ENCODE data around the gene USP3.
"Not testable (repeated sequence)": the region's sequence is repeated elsewhere in the genome, so short reads cannot be mapped to it uniquely, and the experiment has no call there.

The USP3 gene

GRCh38 chr15:63513728-63514127, 9.3 kb downstream of the USP3 start:
- DNase-seq (ENCODE audit: low read depth): no peak

GRCh38 chr15:63514531-63514943, 10.1 kb downstream of the USP3 start:
- no peak for DNase-seq (ENCODE audit: low read depth)

DNA sequence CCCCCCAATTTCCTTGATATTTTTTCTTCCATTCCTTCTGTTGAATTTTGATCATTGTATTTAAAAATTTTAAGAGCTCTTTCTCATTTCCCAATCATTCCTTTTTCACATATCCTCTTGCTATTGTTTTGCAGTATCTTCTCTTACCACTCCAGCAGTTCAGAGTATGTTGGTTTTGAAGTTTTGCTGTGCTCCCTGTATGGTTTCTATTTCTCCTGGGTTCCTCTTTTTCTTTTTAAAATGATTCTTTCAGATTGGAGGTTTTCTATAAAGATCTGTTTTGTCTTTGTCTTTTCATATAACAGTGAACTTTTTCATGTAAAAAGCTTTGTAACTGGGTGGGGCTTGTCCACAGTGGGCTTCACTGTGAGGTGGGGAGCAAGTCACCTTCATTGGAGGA, 12.8 kb downstream of the USP3 start:
- DNase-seq (ENCODE audit: low read depth): no peak

GRCh38 chr15:63517628-63518027, 13.2 kb downstream of the USP3 start:
- DNase-seq (ENCODE audit: low read depth): no peak

DNA sequence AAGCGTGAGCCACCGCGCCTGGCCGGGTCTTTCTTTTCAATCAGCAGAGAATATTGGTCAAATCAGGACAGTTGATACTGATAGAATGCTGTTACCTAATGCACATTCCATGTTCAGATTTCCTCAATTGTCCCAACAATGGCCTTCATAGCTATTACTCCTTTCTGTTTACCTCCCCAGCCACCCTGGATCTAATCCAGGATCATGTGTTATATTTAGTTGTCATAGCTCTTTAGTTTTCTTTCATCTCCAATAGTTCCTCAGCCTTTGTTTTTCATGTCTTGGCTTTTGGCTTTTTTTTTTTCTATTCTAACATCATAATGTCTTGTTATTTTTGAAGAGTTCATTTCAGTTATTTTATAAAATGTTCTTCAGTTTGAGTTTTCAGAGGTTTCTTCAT, 14.6 kb downstream of the USP3 start:
- no peak for DNase-seq (ENCODE audit: low read depth)

DNA sequence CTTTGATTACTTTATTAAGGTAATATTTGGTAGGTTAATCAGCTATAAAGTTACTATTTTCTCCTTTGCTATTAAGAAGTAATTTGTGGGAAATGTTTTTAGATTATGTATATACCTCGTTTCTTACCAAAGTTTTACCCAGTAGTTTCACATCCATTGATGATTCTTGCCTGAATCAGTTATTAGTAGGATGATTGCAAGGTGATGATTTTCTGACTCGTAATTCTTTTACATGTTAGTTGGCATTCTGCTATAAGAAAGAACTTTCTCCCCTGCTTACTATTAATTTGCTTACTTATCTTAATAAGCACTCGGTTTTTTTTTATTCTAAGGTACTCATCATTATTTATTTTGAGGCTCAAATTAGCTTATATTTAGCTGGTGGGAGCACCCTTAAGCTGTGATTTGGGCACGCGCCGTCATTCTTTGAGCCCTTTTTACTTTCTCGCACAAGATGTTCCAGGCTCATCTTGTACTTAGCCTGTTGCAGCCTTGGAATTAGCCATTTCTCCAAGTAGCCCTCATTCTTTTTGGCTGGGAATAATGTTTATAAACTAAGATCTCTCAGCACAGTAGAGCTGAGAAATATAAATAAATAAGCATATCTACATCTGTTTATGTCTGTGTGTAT, 15.3 kb downstream of the USP3 start:
- DNase-seq (ENCODE audit: low read depth): no peak

DNA sequence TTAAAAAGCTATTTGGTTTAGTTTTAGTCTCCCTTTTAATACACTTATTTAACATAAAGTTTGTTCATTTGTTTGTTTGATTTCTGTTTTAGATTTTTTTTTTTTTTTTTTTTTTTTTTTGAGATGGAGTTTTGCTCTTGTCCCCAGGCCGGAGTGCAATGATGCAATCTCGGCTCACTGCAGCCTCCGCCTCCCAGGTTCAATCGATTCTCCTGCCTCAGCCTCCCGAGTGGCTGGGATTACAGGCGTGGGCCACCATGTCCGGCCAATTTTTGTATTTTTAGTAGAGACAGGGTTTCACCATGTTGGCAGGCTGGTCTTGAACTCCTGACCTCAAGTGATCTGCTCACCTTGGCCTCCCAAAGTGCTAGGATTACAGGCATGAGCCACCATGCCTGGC, 16.1 kb downstream of the USP3 start:
- not testable (repeated sequence) for DNase-seq (ENCODE audit: low read depth)

DNA sequence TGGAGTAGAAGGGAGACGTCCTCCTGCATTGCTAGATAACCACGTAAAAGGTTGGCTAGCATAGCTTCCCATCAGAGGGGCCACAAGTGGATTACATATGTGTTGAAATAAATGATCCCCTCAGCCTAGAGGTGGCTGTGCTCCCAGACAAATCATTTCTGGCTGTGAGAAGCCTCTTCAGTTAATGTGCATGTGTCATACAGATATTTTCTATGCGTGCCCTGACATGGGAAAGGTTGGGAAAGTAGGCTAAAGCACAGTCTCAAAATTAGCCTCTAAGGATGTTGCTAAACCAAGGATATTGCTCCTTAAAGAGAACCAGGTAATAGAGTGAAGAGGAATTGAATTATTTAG, 17.8 kb downstream of the USP3 start:
- DNase-seq (ENCODE audit: low read depth): no peak

DNA sequence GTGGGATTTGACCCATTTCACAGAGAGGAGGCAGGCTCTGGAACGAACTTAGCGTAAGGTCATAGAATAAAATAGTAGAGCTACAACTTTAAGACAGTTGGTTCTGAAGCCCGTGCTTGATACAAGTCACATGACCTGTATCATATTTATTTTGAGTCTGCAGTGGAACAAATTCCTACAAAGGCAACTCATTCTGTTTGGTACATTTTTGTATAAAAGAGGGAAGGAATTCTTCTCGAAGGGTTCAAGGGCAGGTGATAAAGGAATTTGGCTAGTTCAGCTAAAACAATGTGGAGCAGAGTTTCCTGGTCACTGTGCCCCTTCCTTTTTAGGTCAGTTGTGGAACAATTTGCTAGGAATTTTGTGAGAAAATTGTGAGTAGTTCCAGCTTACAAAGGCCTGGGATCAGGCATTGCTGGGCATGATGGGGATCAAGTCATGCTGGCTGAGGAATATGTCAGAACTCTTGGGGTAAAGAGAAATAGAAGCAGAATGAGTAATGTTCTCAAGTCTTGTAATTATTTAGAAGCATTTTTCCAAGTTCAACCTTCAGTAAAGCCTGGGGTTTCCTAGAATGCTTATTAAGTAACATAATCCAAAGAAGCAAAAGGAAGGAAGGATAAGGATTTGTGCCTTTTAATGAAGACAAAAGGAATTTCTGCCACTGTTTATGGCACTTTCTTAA, 19.1 kb downstream of the USP3 start:
- no peak for DNase-seq (ENCODE audit: low read depth)

DNA sequence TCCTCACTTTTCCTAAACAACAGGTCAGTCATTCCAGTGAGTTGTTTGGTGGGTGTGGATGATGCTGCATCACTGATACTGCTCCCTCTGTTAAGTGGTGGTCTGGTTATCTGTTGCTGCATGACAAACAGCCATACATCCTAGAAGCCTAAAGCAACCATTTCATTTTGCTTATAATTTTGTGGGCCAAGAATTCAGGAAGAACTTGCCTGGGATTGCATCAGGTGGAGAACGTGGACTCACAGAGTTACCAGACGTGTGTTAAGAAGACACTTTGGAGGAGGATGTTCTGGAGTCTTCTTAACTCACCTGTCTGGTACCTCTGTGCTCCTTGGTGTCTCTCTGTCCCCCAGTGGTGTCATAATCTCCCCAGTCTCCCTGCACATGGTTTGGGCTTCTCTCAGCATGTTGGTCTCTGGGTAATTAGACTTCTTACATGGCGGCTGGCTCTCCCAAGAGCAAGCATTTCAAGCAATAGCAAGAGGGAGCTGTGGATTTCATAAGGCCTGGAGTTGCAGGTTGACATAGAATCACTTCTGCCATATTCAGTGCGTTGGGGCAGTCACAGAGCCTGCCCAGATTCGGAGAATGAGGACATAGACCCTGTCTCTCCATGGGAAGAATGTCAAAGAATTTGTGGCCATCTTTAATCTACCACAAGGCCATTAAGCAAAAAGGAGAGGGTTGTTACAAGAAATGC, 20.1 kb downstream of the USP3 start:
- DNase-seq (ENCODE audit: low read depth): no peak

DNA sequence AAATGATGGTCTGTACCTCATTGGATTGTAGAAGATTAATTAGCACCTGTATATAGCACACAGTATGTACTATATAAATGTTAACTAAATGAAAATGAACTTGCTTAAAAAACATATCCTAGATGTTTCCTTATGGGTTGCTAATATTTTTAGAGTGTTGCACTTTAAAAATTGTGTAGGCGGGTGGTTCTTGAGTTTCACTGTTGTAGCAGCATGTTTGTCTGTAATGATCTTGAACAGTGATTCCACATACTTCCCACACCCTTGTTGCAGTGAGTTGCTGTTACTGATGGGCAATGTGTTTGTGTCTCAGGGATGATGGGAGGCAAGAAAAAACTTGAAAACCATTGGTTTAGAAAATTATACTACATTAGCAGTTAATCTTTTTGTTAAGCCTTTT, 22.0 kb downstream of the USP3 start:
- DNase-seq (ENCODE audit: low read depth): no peak

GRCh38 chr15:63528138-63528659, 23.8 kb downstream of the USP3 start:
- no peak for DNase-seq (ENCODE audit: low read depth)

DNA sequence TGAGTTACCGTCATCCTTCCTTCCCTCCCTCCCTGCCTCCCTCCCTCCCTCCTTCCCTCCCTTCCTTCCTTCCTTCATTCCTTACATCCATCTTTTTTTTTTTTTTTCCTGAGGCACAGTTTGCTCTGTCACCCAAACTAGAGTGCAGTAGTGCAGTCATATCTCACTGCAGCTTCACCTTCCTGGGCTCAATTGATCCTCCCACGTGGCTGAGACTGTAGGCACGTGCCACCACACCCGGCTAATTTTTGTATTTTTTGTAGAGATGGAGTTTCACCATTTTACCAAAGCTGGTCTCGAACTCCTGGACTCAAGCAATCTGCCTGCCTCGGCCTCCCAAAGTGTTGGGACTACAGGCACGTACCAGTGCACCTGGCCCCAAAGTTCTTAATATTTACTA, 25.8 kb downstream of the USP3 start:
- no peak for DNase-seq (ENCODE audit: low read depth)

- DNase-seq (ENCODE audit: low read depth): no peak
These were observed 26.4 kb downstream of the USP3 start for GRCh38 chr15:63530752-63531299.

DNA sequence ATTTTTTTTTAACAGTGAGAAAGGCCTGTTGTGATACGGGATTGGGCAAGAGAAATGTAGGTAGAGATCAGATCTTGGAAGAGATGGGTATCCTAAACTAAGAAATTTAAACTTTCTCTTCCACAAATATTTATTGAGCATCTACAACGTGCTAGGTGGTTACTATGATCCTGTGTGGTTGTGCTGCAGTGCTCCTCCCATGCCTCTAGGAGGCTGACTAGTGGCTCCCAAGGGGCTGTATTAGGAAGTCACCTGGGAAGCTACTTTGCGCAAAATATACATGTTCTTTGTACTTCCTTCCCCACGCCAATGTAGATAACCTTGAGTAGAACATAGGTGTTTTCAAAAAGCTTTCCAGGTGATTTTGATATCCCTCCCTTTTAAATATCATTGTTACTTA, 27.2 kb downstream of the USP3 start:
- DNase-seq (ENCODE audit: low read depth): no peak

- no peak for DNase-seq (ENCODE audit: low read depth)
These were observed 27.9 kb downstream of the USP3 start for GRCh38 chr15:63532307-63532744.

DNA sequence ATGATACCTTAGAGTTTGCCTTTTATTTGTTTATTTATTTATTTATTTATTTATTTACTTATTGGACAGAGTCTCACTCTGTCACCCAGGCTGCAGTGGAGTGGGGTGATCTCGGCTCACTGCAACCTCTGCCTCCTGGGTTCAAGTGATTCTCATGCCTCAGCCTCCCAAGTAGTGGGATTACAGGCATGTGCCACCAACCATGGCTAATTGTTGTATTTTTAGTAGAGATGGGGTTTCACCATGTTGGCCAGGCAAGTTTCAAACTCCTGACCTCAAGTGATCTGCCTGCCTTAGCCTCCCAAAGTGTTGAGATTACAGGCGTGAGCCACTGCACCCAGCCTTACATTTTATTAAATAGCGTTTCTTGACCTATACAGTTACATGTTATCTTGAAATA, 30.5 kb downstream of the USP3 start:
- not testable (repeated sequence) for DNase-seq (ENCODE audit: low read depth)

DNA sequence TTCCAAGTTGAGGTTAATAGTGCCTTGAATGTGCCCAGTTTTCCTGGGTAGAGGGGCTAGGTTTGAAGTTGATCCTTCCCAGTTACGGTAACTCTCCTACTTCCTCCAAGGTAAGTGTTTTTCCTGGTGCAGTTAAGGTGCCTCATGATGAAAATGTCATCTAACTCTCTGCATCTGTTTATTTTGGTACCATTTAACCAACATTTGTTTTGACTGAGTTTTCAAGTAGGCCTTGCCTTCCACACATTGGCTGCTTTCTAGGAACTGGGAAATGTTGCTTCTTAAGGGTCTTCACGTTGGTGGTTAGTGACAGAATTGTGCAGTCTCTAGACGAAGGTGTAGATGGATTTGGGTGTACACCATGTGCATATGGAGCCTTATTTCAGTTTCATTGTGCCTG, 31.3 kb downstream of the USP3 start:
- no peak for DNase-seq (ENCODE audit: low read depth)

- DNase-seq (ENCODE audit: low read depth): no peak
These were observed 34.5 kb downstream of the USP3 start for GRCh38 chr15:63538876-63539275.

DNA sequence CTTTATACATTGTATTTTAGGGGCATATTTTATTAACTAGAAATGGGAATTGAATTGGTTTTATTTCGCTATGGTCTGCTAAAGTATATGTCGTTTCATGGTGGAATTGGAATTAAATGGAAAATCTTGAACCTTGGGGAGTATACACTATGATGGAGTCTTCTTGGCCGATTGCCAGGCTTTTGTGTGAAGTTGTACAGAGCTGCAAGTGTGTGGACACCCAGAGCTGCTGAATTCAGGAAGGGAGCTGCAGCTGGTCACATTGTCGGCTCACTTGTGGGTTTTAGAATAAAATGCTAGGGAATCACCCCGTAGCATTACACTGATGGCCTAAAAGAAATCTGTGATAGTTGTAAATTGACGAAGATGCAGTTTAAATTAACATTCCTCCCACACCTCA, 35.1 kb downstream of the USP3 start:
- DNase-seq (ENCODE audit: low read depth): no peak

- no peak for DNase-seq (ENCODE audit: low read depth)
These were observed 35.6 kb downstream of the USP3 start for GRCh38 chr15:63539998-63540397.

DNA sequence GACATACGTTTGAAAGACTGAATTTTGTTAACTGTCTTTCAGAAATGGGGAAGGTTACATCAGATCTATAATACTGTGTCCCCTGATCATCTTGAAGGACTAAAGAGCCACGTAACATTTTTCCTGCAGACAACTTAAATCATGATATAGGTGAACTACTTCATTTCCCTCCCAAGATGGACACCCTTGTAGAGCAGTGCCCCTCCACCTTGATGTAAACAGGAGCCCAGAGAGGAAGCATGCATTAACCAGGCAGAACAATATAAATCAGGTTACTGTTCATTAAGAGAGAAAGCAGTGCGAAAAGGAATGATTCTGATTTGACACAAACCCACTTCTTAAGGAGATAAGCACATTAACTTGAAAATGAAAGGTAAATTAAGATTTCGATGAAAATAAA, 36.1 kb downstream of the USP3 start:
- DNase-seq (ENCODE audit: low read depth): no peak

Measured in HS-27A (cell line).